WTC11 (cell line): Measurements from ENCODE around the gene STK39. TPM values are rescaled to one million over a fixed set of nuclear protein-coding genes. Genes with fewer than 3 reads are reported as not detected.

Source experiments
- ATAC-seq: fragments of 200-7000 bp; cut with Tn5 transposase; 2 replicates; pipeline ENCODE4 v1.10.0; 2021; ENCODE audit warnings: mild to moderate bottlenecking, moderate library complexity
- CTCF ChIA-PET: fragments of 300-600 bp; sonication (Branson Sonifier 250); formaldehyde crosslinking; loops from one replicate; lab custom pipeline; 2021; ENCODE audit warnings: antibody characterized with exemption; lab: Charles Lee
- POLR2A ChIA-PET: fragments of 350-600 bp; sonication (Branson Sonifier 250); formaldehyde crosslinking; loops from one replicate; lab custom pipeline; 2021; ENCODE audit warnings: antibody characterized with exemption; lab: Charles Lee
- DNase-seq: peaks from one replicate; pipeline ENCODE4 v3.0.0; 2021; ENCODE audit warnings: low spot score
- H3K27ac Mint-ChIP-seq: 2 replicates; pipeline ENCODE4 v1.8.0; 2021; ENCODE audit warnings: mixed read lengths
- H3K27me3 Mint-ChIP-seq: 2 replicates; pipeline ENCODE4 v1.8.0; 2021; ENCODE audit warnings: low read depth, mild to moderate bottlenecking, moderate library complexity, mixed read lengths
- H3K36me3 Mint-ChIP-seq: 2 replicates; pipeline ENCODE4 v1.8.0; 2021; ENCODE audit warnings: mixed read lengths
- H3K4me1 Mint-ChIP-seq: 2 replicates; pipeline ENCODE4 v1.8.0; 2022; ENCODE audit warnings: mixed read lengths
- H3K4me3 Mint-ChIP-seq: 2 replicates; pipeline ENCODE4 v1.8.0; 2021; ENCODE audit warnings: mild to moderate bottlenecking, moderate library complexity, mixed read lengths
- H3K9me3 Mint-ChIP-seq: 2 replicates; pipeline ENCODE4 v1.8.0; 2021; ENCODE audit warnings: mixed read lengths
- ATF3 ChIP-seq: sonication (generic); formaldehyde crosslinking; conservative IDR thresholded peaks from 2 replicates; pipeline ENCODE4 v1.8.1; 2022; ENCODE audit warnings: mild to moderate bottlenecking, missing genetic modification reagents
- E2F1 ChIP-seq: sonication (generic); formaldehyde crosslinking; IDR thresholded peaks from 2 replicates; pipeline ENCODE4 v1.8.0; 2022; ENCODE audit warnings: mild to moderate bottlenecking, missing genetic modification reagents
- ELF4 ChIP-seq: sonication (generic); formaldehyde crosslinking; IDR thresholded peaks from 2 replicates; pipeline ENCODE4 v1.8.1; 2022; ENCODE audit warnings: low read depth, mild to moderate bottlenecking, moderate library complexity, missing genetic modification reagents
- FOXJ3 ChIP-seq: sonication (generic); formaldehyde crosslinking; IDR thresholded peaks from 2 replicates; pipeline ENCODE4 v1.9.0; 2021; ENCODE audit warnings: missing genetic modification reagents, mild to moderate bottlenecking, borderline replicate concordance
- GTF2I ChIP-seq: fragments of 250-450 bp; sonication (Bioruptor Pico); conservative IDR thresholded peaks from 2 replicates; pipeline ENCODE4 v1.4.0; 2021; ENCODE audit warnings: mild to moderate bottlenecking
- HMGA2 ChIP-seq: fragments of 250-450 bp; sonication (Bioruptor Pico); IDR thresholded peaks from 2 replicates; pipeline ENCODE4 v1.4.0; 2021; ENCODE audit warnings: mild to moderate bottlenecking, moderate library complexity
- JAZF1 ChIP-seq: fragments of 250-450 bp; sonication (Bioruptor Pico); IDR thresholded peaks from 2 replicates; pipeline ENCODE4 v1.9.0; 2021; ENCODE audit warnings: moderate library complexity, mild to moderate bottlenecking, inconsistent platforms
- JUN ChIP-seq: sonication (generic); formaldehyde crosslinking; IDR thresholded peaks from 2 replicates; pipeline ENCODE4 v1.8.0; 2023; ENCODE audit warnings: mild to moderate bottlenecking, missing genetic modification reagents
- NFATC4 ChIP-seq: fragments of 250-450 bp; sonication (Bioruptor Pico); IDR thresholded peaks from 2 replicates; pipeline ENCODE4 v1.9.0; 2021; ENCODE audit warnings: mild to moderate bottlenecking
- NR2C2 ChIP-seq: sonication (generic); formaldehyde crosslinking; IDR thresholded peaks from 2 replicates; pipeline ENCODE4 v1.8.0; 2022; ENCODE audit warnings: mild to moderate bottlenecking, missing genetic modification reagents
- NR3C1 ChIP-seq: sonication (generic); formaldehyde crosslinking; conservative IDR thresholded peaks from 2 replicates; pipeline ENCODE4 v1.8.1; 2023; ENCODE audit warnings: low read depth, mild to moderate bottlenecking, missing genetic modification reagents
- ZNF138 ChIP-seq: sonication (generic); formaldehyde crosslinking; conservative IDR thresholded peaks from 2 replicates; pipeline ENCODE4 v1.8.1; 2022; ENCODE audit warnings: mild to moderate bottlenecking, moderate library complexity, missing genetic modification reagents
- ZNF317 ChIP-seq: sonication (generic); formaldehyde crosslinking; IDR thresholded peaks from 2 replicates; pipeline ENCODE4 v1.8.1; 2023; ENCODE audit warnings: low read depth, mild to moderate bottlenecking, moderate library complexity, missing genetic modification reagents, borderline replicate concordance
- ZNF416 ChIP-seq: fragments of 250-450 bp; sonication (Bioruptor Pico); IDR thresholded peaks from 2 replicates; pipeline ENCODE4 v1.9.0; 2021; ENCODE audit warnings: mild to moderate bottlenecking, inconsistent platforms
- total RNA-seq: library from RNA; stranded (reverse); gene quantifications from 3 replicates; pipeline ENCODE4 v1.2.3, GENCODE V29; 2021
- TF ChIP-seq, protein P1 (sequence below): sonication (generic); formaldehyde crosslinking; IDR thresholded peaks from 2 replicates; pipeline ENCODE4 v1.8.0; 2023; ENCODE audit warnings: mild to moderate bottlenecking, missing genetic modification reagents
- TF ChIP-seq, protein P2 (sequence below): sonication (generic); formaldehyde crosslinking; IDR thresholded peaks from 2 replicates; pipeline ENCODE4 v1.8.1; 2022; ENCODE audit warnings: missing genetic modification reagents, borderline replicate concordance
- TF ChIP-seq, protein P3 (sequence below): sonication (generic); formaldehyde crosslinking; IDR thresholded peaks from 2 replicates; pipeline ENCODE4 v1.8.0; 2022; ENCODE audit warnings: mild to moderate bottlenecking, missing genetic modification reagents

The STK39 gene
- total RNA-seq, 1 experiment from 2014 or later: 20.5 TPM

- TF ChIP-seq ATF3 (no peak), JUN (CRISPR knock-in tag) (no peak), JAZF1 (no peak)
- POLR2A ChIA-PET: no interaction called here
- DNase-seq (no peak), ATAC-seq (peak; percentile 73)
- Mint-ChIP-seq H3K4me3 (no peak overlapping the region), H3K27me3 (no peaks in the 10 kb centered on the region), H3K27ac (no peak overlapping the region), H3K36me3 (no peaks in the 10 kb centered on the region), H3K9me3 (no peaks in the 10 kb centered on the region), H3K4me1 (no peaks in the 10 kb centered on the region)
- CTCF ChIA-PET: interaction anchor here (0.6 to 2.1 kb wide), 9 partner anchors 28 to 156 kb away, joined by 3 to 7 read pairs (median 4); partner anchors contain the start of gene STK39
These were observed 46.4 kb upstream of the STK39 start for GRCh38 chr2:168293766-168294165.

- Mint-ChIP-seq H3K27me3 (no peaks in the 10 kb centered on the region), H3K9me3 (no peaks in the 10 kb centered on the region), H3K4me3 (no peak overlapping the region), H3K4me1 (no peaks in the 10 kb centered on the region), H3K36me3 (no peaks in the 10 kb centered on the region), H3K27ac (no peak overlapping the region)
- CTCF ChIA-PET: interaction anchor here (1.2 kb wide), 1 partner anchor 20 kb away, joined by 3 read pairs; no protein-coding TSS in a partner anchor
- no peak for DNase-seq
- POLR2A ChIA-PET: interaction anchor here (0.6 kb wide), 1 partner anchor 1102 kb away, joined by 3 read pairs; no protein-coding TSS in a partner anchor
- ATAC-seq: no peak
- no peak for TF ChIP-seq NR2C2 (CRISPR knock-in tag)
- TF ChIP-seq ELF4 (CRISPR knock-in tag): no peak
- TF ChIP-seq GTF2I: no peak
- no peak for TF ChIP-seq ZNF138 (CRISPR knock-in tag)
- no peak for TF ChIP-seq HMGA2
These were observed 43.0 kb upstream of the STK39 start for GRCh38 chr2:168290391-168290790.

DNA sequence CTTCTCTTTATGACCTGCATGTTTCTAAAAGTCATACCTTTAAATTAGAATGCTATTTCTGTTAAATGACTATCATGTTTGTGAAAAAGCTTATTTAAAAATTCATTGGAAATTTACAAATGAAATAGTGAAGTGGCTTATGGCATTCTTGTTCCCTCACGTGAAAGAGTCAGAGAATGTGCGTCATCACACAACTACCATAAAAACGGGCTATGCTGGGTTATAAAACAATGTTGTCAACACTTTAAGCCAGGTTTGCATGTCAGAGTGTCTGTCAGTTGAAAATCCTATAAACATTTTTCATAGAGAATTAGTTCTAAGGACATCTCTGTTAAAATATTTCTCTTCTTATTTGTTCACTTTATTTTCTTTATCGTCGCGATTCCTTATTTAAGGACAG is 42.5 kb upstream of the STK39 start:
- ATAC-seq (no peak), DNase-seq (no peak)
- ChIA-PET POLR2A (no interaction called here), CTCF (interaction anchor here (1.0 kb wide), 1 partner anchor 47 kb away, joined by 4 read pairs; no protein-coding TSS in a partner anchor)
- no peaks in the 10 kb centered on the region for H3K4me1 Mint-ChIP-seq
- no peaks in the 10 kb centered on the region for H3K9me3 Mint-ChIP-seq
- H3K4me3 Mint-ChIP-seq: no peak overlapping the region
- TF ChIP-seq ZNF317 (CRISPR knock-in tag) (no peak), NFATC4 (CRISPR knock-in tag) (no peak), ZNF416 (CRISPR knock-in tag) (no peak), FOXJ3 (CRISPR knock-in tag) (no peak), E2F1 (no peak), ELF4 (CRISPR knock-in tag) (no peak), NR3C1 (CRISPR knock-in tag) (no peak)
- TF ChIP-seq, protein P1, sequence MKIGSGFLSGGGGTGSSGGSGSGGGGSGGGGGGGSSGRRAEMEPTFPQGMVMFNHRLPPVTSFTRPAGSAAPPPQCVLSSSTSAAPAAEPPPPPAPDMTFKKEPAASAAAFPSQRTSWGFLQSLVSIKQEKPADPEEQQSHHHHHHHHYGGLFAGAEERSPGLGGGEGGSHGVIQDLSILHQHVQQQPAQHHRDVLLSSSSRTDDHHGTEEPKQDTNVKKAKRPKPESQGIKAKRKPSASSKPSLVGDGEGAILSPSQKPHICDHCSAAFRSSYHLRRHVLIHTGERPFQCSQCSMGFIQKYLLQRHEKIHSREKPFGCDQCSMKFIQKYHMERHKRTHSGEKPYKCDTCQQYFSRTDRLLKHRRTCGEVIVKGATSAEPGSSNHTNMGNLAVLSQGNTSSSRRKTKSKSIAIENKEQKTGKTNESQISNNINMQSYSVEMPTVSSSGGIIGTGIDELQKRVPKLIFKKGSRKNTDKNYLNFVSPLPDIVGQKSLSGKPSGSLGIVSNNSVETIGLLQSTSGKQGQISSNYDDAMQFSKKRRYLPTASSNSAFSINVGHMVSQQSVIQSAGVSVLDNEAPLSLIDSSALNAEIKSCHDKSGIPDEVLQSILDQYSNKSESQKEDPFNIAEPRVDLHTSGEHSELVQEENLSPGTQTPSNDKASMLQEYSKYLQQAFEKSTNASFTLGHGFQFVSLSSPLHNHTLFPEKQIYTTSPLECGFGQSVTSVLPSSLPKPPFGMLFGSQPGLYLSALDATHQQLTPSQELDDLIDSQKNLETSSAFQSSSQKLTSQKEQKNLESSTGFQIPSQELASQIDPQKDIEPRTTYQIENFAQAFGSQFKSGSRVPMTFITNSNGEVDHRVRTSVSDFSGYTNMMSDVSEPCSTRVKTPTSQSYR (CRISPR knock-in tag): no peak
- TF ChIP-seq, protein P2, sequence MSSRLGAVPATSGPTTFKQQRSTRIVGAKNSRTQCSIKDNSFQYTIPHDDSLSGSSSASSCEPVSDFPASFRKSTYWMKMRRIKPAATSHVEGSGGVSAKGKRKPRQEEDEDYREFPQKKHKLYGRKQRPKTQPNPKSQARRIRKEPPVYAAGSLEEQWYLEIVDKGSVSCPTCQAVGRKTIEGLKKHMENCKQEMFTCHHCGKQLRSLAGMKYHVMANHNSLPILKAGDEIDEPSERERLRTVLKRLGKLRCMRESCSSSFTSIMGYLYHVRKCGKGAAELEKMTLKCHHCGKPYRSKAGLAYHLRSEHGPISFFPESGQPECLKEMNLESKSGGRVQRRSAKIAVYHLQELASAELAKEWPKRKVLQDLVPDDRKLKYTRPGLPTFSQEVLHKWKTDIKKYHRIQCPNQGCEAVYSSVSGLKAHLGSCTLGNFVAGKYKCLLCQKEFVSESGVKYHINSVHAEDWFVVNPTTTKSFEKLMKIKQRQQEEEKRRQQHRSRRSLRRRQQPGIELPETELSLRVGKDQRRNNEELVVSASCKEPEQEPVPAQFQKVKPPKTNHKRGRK (CRISPR knock-in tag): no peak
- TF ChIP-seq, protein P3, sequence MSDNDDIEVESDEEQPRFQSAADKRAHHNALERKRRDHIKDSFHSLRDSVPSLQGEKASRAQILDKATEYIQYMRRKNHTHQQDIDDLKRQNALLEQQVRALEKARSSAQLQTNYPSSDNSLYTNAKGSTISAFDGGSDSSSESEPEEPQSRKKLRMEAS: no peak
- no peaks in the 10 kb centered on the region for H3K36me3 Mint-ChIP-seq
- H3K27ac Mint-ChIP-seq: no peak overlapping the region
- no peaks in the 10 kb centered on the region for H3K27me3 Mint-ChIP-seq
